ENCODE measurements around the gene DOLPP1. TPM values are rescaled to one million over a fixed set of nuclear protein-coding genes. Genes with fewer than 3 reads are reported as not detected.
A peak's percentile ranks its signal among the peaks of the same experiment; 100 is the strongest.
"Not testable (repeated sequence)": the region's sequence is repeated elsewhere in the genome, so short reads cannot be mapped to it uniquely, and the experiment has no call there.

DOLPP1 gene
- total and polyA plus RNA-seq, 2 of the 13 experiments (the other 11 are each of a cell fraction or from before 2014, with no cell fraction given): 21.0 to 34.1 TPM

- TF ChIP-seq ZNF674 (CRISPR knock-in tag; IDR thresholded peaks at IDR 0.05; ENCODE audit: low read depth) (no peak), FOXP4 (CRISPR knock-in tag; IDR thresholded peaks at IDR 0.05) (no peak), HOXA9 (CRISPR knock-in tag; IDR thresholded peaks at IDR 0.05; ENCODE audit: borderline replicate concordance) (no peak)
Observed at GRCh38 chr9:129033216-129033615, 47.7 kb upstream of the DOLPP1 start (continued).

GRCh38 chr9:129035838-129036237, 45.1 kb upstream of the DOLPP1 start:
- BruUV-seq (replicated peaks); H3K27me3 ChIP-seq (ENCODE audit: control insufficient read depth in 1 of 2, insufficient read depth in 2 of 2, low read length in 2 of 2); H3K9me3 ChIP-seq (ENCODE audit: low read length); H3K36me3 ChIP-seq (replicated peaks in 1 of 2; ENCODE audit: control insufficient read depth in 1 of 2, insufficient read depth in 2 of 2, low read length in 2 of 2); H3K79me2 ChIP-seq (ENCODE audit: insufficient read depth, low read length); FAIRE-seq; CTCF ChIA-PET (ENCODE audit: low intra/inter-chr PET ratio, low total read pairs); H4K20me1 ChIP-seq (ENCODE audit: insufficient read depth, low read length); DNase-seq (ENCODE audit: low spot score); in situ Hi-C loops (cut with HindIII; ENCODE audit: extremely low pct_ligation_motif_present, low pct_unique_long_range_greater_than_20kb): not testable (repeated sequence)
- POLR2A ChIA-PET: interaction anchor here (0.7 to 1.4 kb wide), 11 partner anchors 8 to 339 kb away, joined by 3 to 10 read pairs (median 3); partner anchors contain the start of genes DOLPP1, PTPA and SH3GLB2
- peak; percentile 33 for ATAC-seq
- H3K4me1 ChIP-seq (ENCODE audit: insufficient read depth, low read length): peaks cover 27% of the 10 kb centered on the region
- 22% methylated on average over 13 of the region's 13 CpGs for WGBS (ENCODE audit: low lambda C conversion rate)
- peak overlapping the region; percentile 100 for H2AFZ ChIP-seq (ENCODE audit: low read length)
- H3K27ac ChIP-seq (ENCODE audit: extremely low read length, insufficient read depth, low read length): peak overlapping the region; percentile 77
- H3K4me2 ChIP-seq (ENCODE audit: low read depth, low read length): peak overlapping the region; percentile 96
- peak overlapping the region; percentile 53 to 97 (median 71) for H3K4me3 ChIP-seq (replicated peaks in 1 of 3; ENCODE audit: insufficient read depth in 1 of 3, low read depth in 2 of 3, low read length in 3 of 3)
- TF ChIP-seq ZMYM2 (CRISPR knock-in tag; IDR thresholded peaks at IDR 0.05) (peak; percentile 60; the same call in 1 of the 2 replicates), ZNF460 (CRISPR knock-in tag; IDR thresholded peaks at IDR 0.05; ENCODE audit: borderline replicate concordance) (peak; percentile 71), ZNF747 (CRISPR knock-in tag; IDR thresholded peaks at IDR 0.05; ENCODE audit: borderline replicate concordance) (0 out of 2 replicates have a peak, but pooled peaks have one; percentile 56), ESRRA (CRISPR knock-in tag; IDR thresholded peaks at IDR 0.05; ENCODE audit: low read depth) (0 out of 2 replicates have a peak, but pooled peaks have one; percentile 7), ZBTB7A (CRISPR knock-in tag; IDR thresholded peaks at IDR 0.05) (peak; percentile 56; the same call in 1 of the 2 replicates), ZNF441 (CRISPR knock-in tag; IDR thresholded peaks at IDR 0.05; ENCODE audit: borderline replicate concordance) (0 out of 2 replicates have a peak, but pooled peaks have one; percentile 10), ZMYM3 (CRISPR knock-in tag; IDR thresholded peaks at IDR 0.05) (peak; percentile 42), KDM1A (CRISPR knock-in tag; IDR thresholded peaks at IDR 0.05) (peak; percentile 36; the same call in 1 of the 2 replicates), ADNP (CRISPR knock-in tag; IDR thresholded peaks at IDR 0.05) (peak; percentile 59; the same call in 1 of the 2 replicates), STAT5B (CRISPR knock-in tag; IDR thresholded peaks at IDR 0.05) (0 out of 2 replicates have a peak, but pooled peaks have one; percentile 22), ZSCAN31 (CRISPR knock-in tag; IDR thresholded peaks at IDR 0.05; ENCODE audit: low read depth) (peak; percentile 36; the same call in 1 of the 2 replicates), CHD4 (IDR thresholded peaks at IDR 0.05; ENCODE audit: borderline replicate concordance, low read length) (0 out of 2 replicates have a peak, but pooled peaks have one; percentile 37)
- intact Hi-C loops (cut with micrococcal nuclease; ENCODE audit: unreplicated experiment): loop anchor here (5.0 kb wide), 1 partner anchor 46 kb away; the partner anchor contains the start of gene DOLPP1
- H3K9ac ChIP-seq (ENCODE audit: insufficient read depth, low read depth, low read length): peak overlapping the region; percentile 76

Data from HepG2 (cell line).